NCI-H526 (cell line): ENCODE data around the gene VAPA.

Experiments
- DNase-seq, 2 experiments: peaks; one replicate each; lab custom pipeline; 2025; lab: John Stamatoyannopoulos, UW

VAPA gene, protein sequence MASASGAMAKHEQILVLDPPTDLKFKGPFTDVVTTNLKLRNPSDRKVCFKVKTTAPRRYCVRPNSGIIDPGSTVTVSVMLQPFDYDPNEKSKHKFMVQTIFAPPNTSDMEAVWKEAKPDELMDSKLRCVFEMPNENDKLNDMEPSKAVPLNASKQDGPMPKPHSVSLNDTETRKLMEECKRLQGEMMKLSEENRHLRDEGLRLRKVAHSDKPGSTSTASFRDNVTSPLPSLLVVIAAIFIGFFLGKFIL

DNA sequence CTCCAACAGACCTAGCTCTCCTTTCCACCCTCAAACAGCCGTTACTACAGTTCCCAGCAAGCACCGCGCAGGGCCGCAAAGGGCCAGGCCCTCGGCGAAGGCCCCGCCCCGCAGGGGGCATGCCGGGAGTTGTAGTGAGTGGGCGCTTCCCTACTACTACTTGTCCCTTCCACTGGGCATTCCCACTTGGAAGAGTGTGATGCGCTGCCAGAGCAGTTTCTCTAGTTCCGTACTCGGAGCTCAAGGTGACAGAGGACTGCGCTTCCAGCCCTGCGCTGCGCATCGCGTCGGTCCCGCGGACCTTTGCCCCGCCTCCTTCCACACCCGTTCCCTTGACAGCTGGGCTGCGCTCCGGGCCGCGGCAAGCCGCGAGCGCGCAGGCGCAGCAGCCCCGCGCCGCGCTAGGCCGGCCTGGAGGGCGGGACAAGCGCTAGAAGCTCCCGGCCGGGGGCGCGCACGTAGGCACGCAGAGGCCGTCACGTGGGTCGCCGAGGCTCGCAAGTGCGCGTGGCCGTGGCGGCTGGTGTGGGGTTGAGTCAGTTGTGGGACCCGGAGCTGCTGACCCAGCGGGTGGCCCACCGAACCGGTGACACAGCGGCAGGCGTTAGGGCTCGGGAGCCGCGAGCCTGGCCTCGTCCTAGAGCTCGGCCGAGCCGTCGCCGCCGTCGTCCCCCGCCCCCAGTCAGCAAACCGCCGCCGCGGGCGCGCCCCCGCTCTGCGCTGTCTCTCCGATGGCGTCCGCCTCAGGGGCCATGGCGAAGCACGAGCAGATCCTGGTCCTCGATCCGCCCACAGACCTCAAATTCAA lies at the start of gene VAPA:
Gene VAPA (plus strand): TSS at position 491 of the 808 bp plus-strand sequence. CDS start 241 bp downstream, at position 732.
- DNase-seq: peak; percentile 84 to 94

DNA sequence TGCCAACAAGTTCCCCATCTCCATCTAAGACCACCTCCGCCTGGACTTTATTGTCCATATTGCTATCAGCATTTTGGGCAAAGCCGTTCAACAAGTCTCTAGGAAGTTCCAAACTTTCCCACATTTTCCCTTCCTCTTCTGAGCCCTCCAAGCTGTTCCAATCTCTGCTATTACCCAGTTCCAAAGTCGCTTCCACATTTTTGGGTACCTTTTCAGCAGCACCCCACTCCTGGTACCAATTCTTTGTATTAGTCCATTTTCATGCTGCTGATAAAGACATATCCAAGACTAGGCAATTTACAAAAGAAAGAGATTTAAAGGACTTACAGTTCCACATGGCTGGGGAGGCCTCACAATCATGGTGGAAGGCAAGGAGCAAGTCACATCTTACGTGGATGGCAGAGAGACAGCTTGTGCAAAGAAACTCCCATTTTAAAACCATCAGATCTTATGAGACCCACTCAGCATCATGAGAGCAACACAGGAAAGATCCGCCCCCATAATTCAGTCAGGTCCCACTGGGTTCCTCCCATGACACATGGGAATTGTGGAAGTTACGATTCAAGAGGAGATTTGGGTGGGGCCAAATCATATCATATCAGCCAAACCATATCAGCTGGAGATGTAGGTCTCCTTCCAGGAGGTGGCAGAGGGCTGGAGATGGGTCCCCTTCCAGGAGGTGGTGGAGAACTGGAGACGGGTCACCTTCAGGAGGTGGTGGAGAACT lies 47.9 kb upstream of the VAPA start:
- no peak for DNase-seq

DNA sequence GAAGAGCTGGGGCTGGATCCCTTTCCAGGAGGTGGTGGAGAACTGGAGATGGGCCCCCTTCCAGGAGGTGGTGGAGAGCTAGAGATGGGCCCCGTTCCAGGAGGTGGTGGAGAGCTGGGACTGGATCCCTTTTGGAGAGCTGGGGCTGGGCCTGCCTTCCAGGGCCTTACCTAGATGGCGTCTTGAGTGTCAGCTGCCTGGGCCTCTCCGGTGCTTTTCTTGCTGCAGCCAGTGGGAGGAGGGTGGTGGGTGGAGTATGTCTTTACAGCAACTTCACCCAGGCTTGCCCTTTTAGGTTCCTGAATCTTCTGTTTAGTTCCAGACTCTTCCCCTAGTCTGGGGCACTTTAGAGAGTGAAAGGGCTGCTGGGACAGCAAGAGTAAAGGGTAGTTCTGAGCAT lies 47.2 kb upstream of the VAPA start:
- no peak for DNase-seq

DNA sequence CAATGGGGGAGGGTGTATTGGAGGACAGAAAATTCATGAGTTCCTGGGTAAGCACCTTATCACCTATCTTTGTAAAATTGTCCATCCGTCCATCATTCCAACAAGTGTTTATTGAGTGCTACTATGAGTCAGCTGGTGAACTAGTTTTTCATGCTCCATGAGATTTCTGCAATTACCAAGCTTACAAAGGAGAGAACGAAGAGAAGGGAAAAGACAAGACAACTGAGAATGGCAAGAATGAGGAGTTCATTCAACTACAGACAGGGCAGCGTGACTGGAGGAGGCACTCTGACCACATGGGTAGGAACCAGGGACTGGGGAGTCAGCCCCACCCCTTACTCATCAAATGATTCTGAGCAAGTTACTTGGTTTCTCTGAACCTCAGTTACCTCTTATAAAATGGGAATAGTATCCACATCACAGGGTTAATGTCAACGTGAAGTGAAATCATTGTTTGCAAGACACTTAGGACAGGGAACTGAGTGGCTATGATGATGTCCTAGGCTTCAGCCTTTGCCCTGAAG lies 46.7 kb upstream of the VAPA start:
- no peak for DNase-seq

DNA sequence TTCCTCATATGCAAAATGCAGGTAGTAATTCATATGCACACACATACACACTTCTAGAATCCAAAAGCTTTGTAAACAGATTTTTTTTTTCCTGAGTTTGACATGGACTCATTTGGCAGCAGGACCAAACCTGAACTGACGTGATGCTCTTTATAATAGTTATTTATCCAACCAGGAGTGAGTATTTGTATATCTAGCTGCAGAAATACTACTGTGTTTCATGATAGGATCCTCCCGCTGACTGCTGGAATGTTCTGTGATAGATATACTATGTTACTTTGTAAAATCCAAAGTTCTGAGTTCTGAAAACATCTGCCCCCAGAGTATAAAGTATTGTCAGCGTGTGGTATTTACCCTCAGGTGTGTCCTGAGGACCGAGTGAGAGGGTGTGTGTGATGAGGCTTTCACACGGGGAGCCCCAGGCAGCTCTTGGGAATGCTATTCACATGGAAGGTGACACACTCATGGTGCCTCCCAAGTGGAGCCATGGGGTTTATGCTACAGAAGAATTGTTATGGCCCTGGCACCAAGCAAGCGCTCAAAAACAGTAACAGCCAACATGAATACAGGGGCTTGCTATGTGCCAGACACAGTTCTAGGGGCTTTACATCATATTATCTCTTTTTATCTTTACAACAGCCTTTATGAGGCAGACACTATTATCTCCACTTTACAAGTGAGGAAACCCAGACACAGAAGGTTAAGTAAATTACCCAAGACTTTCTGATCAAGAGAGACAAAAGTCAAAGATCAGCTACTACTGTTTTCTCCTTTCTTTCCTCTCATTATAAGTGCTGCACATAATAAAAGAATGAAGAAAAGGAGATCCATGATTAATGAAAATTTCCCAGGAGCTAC lies 44.7 kb upstream of the VAPA start:
- DNase-seq: no peak

DNA sequence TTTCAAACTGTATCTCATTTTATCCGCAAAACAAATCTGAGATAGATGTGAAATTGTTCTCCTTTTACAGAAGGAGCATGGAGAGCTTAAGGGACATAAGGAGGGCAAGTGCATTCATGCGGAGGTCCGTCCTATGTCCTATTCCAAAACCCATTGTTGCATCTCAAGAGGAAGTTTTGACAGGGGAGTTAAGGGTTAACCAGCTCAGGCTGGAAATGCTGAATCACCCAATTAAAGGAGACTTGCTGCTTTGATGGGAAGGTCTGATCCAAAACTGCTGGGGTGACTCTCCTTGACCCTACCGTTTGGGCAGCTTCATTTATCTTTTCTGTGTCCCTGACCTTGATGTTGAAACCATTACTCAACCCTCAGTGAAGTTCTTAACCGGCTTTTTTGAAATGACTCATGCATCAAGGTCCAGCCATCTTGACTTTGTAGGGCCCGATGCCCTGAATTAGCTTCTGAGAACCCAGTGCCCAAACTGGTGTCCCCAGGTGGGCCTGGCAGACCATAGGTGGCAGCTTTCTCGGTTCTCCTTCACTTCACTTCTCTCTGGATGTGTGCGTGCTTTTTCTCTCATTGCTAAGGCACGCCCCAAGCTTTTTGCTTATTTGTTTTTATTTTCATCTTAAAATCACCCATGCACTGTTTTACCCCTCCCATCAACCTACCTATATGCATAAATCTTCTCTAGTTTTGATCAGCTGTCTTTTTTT lies 43.9 kb upstream of the VAPA start:
- no peak for DNase-seq

DNA sequence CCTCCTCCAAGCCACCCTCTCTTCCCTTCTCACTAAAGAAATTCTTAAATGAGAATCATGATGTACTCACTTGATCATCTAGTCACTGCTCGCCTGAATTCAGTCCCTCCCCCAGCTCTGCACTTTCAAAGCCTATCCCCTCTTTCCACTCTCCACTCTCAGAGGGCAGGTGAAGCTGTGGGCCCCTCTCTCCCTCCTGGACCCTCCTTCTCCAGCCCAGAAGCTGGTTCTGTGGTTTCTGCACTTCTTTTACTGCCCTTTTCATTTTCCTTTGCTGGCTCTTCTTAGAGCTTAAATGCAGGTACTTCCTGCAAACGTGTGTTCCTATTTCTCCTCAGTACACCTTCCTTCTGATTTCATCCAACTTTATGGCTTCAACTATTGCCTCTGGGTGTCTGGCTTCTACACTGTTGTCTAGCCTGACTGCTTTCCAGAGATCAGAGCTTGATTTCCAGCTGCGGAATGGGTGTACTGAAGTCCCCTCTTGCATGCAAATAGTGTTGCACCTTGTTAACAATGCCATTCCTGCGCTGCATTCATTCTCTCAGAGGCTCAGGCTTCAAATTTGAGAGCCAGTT lies 43.3 kb upstream of the VAPA start:
- DNase-seq: peak in 1 of 2 experiments; percentile 0

DNA sequence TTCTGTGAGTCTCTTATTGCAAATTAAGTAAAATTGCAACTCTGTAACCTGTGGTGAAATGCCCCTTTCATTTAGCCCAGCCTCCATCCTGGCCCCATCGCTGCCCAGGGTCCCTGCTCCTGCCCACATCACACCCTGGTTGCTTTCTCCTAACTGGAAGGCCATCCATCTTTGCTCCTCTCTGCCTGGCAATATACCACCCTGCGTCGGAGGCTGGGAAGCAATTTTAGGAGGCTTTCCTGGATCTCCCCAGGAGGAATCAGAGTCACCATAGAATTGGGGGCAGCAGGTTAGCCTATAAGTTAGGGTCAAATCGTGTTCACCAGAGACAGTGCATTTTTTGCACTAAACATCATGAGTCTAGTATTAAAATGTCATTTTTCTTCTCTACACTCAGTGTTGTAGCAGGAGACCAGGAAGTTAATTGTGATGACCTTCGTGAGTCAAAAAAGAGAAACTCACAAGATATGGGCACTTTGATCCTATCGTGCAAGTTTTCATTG lies 42.5 kb upstream of the VAPA start:
- no peak for DNase-seq

DNA sequence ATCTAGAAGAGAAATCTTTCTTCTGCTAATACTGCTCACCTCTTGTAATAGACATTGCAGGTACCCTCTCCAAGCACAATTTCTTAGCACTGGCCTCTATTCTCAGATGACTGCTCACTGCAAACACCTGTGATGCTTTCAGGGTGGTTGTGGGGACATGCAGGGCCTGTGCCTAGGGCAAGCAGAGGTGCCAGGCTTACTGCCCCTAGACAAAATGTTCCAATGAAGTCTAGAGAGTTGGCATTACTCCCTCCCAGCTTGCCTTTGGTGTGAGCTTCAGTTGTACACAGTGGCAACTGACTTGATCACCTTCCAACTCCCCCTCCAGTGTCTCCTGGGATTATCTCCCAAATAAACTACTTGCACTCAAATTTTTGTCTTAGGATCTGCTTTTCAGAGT lies 41.0 kb upstream of the VAPA start:
- DNase-seq: no peak

DNA sequence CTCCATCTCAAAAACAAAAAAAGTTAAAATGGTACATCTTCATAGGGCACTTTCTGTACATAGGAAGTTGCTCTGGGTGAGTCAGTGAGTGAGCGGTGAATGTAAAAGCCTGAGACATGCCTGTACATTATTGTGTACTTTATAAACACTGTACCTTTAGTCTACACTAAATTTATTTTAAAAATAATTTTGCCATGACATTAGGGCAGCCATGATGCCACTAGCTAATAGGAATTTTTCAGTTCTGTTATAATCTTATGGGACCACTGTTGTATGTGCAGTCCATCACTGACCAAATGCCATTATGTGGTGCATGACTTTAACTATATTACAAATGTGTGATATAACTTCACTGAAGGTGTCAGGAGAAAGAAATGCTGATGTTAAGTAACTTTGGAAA lies 39.1 kb upstream of the VAPA start:
- no peak for DNase-seq

DNA sequence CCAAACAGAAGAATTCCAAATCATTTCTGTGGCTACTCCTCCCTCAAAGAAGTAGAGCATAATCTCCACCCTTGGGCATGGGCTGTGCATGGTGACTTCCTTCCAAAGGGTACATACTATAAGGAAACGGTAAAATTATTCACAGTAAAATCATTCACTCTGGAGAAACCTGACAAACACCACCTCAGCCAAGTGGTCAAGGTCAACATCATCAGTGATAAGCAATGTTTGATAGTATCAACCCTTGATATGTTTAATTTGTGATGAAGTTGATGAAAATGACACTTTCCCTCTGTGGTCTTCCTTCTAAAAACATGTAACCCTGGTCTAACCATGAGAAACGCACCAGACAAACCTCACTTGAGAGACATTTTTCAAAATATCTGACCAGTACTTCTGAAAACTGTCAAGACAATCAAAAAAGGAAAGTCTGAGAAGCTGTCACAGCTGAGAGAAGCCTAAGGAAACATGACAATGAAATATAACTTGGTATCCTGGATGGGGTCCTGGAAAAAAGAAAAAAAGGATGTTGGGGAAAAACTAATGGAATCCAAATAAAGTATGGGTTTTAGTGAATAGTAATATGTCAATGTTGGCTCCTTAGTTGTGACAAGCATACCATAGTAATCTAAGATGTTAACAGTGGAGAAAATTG lies 37.5 kb upstream of the VAPA start:
- no peak for DNase-seq

DNA sequence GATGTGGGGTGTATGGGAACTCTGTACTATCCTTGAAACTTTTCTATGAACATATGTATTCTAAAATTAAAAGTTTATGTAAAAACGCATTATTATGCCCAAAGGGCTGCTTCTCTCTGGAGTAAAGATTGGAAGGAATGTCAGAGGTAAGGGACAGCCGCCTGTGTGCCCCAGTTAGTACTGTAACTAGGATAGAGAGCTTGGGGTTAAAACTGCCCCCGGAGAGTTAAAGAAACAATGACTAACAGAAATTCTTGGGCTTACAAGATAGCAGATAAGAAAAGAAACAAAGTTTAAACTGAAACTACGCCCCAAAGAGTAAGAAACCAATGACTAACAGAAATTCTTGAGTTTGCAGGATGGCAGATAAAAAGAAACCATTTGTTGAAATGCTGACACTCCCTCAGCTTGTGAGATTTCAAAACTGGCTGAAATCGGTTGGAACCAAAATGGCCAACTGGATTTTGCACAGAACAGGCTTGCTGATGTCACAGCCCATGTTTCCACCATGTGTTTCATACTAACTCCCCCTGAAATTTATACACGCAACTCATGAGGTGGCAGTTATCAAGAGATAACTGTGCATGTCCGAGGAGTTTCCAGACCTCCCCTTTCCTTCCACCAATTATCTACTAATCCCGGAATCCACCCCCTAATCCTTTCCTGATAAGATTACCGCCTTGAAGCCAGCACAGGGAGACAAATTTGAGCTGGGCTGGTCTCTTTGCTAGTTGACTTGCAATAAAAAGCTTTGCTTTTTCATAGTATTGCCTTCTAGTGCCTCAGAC lies 36.8 kb upstream of the VAPA start:
- no peak for DNase-seq

DNA sequence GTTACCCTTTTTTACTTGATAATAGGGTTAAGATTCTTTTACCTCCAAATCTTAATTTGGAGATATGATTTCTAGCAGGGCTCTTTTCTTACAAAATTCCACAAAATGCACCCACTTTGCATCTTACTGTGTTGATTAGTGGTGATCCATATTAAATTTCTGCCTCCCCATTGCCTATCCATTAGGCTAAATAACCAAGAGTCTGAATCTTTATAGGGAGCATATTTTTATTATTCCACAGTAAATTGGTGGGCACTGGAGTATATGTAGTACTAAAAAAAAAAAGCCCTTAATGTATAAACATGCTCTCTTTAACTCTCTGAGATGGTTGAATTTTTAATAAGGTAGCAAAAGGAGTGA lies 36.2 kb upstream of the VAPA start:
- DNase-seq: no peak

DNA sequence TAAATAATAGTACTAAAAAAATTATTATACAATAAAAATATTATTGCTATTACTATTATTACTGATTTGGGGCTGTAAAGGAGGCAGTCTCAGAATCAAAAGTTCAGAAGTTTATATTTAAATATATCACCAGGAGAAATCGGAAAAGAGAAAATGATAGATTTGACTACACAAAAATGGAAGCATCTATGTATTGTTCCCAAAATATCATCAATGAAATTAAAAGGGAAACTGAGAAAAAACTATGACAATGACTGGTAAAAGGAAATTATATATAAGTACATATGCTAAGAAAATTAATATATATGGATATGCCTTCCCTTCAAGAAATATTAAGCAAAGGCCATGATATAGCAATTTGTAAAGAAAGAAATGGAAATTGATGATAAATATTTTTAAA lies 35.7 kb upstream of the VAPA start:
- no peak for DNase-seq

DNA sequence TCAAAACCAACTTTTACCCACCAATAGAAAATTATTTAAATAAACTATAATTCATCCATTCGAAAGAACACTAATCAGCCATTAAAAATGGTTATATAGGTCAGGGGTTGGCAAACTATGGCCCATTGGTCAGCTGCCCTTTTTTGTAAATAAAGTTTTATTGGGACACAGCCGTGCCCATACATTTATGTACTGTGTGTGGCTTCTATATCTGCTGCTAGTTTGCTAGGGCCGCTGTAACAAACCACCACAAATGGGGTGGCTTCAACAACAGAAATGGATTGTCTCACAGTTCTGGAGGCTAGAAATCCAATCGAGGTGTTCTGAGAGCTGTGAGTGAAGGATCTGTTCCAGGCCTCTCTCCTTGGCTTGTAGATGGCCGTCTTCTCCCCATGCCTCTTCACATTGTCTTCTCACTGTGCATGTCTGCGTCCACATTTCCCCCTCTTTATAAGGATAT lies 35.0 kb upstream of the VAPA start:
- DNase-seq: no peak

DNA sequence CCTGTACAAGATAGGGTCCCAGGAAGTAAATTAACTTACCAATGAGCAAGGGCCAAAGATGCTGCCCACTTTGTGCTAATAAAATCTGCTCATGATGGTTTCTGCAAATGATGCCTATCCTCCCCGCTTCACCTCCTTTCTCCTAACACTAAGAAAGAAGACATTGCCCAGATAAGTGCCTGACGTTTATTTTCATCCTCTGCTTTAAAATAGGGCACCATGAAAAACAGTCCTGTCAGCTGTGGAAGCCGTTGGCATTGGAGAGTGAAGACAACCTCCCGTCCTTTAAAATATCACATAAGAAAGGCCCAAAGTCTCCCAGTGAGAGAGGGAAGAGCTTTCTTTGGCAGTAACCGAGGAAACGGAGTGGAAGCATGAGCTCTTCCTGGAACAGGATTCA lies 29.7 kb upstream of the VAPA start:
- no peak for DNase-seq

DNA sequence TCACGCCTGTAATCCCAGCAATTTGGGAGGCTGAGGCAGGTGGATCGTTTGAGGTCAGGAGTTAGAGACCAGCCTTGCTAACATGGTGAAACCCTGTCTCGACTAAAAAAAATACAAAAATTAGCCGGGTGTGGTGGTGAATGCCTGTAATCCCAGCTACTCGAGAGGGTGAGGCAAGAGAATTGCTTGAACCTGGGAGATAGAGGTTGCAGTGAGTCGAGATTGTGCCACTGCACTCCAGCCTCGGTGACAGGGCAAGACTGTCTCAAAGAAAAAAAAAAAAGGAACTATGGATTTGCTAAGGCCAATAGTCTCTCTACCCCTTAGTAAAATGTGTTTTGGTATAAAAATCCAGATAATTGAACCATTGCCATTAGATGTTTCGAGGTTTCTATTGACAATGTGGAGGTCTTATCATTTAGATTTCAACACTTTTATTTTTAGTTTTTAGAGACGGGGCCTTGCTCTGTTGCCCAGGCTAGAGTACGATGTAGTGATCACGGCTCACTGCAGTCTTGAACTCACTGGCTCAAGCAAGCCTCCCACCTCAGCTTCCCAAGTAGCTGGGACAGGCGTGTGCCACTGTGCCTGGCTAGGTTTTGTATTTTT lies 29.2 kb upstream of the VAPA start:
- DNase-seq: no peak

DNA sequence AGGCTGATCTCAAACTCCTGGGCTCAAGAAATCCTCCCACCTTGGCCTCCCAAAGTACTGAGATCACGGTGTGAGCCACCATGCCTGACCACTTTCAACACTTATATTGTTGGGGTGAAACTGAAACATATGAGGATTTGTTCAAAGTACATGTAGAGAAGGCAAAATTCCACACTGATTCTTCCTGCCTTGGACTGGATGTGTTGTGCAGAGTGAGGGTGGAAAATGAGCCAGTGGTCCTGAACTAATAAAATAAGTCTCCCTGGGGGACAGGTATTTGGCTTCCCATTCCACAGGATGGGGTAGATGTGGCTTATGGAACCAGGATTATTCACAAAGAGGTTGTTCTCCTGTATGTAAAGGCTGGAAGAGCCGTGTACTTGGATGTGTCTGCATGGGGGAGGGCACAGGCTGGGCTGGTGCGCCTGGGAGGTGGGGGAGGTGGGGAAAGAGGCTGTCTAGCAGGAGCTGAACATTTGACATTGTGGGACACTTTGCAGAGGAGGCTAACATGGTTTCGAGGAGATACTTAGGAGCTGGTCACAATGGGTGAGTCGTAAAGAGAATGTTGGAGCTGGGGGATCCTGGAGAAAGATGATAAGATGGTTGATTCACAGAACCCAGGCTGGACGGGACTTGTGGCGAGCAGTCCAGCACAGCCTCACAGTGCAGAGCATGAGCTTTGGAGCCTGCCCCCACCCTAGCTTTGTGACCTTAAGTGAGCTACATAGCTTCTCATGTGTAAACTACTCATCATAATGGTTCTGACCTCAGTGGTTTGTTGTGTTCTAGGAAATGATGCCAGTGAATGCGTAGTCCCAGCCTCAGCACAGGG lies 28.4 kb upstream of the VAPA start, which contains the start of gene TXNDC2:
Gene TXNDC2 (plus strand): TSS at position 804 of the 835 bp plus-strand sequence. CDS start 708 bp downstream, outside the sequence.
- no peak for DNase-seq
